ENCODE measurements around the gene KRTAP4-1. TPM values are rescaled to one million over a fixed set of nuclear protein-coding genes. Genes with fewer than 3 reads are reported as not detected.

Gene KRTAP4-1
- total and polyA plus RNA-seq, 12 donors: not detected

DNA sequence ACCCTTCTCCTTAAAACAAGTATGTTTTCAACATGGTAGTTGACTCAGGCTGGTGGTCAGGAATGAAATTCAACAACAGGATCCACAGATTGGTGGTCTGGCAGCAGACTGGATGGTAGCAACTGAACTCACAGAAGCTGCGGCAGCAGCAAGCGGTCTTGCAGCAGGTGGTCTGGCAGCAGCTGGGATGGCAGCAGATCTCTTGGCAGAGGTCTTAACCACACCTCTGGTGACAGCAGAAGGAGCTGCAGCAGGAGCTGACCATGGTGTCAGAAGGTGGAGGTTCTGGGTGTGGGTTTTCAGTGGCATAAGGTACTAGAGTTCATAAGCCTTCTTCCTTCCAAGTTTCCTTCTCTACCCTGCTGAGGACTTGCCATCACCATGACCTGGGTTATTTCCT is 2.2 kb upstream of the KRTAP4-1 start:
- no peak for DNase-seq
- H3K4me3 ChIP-seq: no peak overlapping the region
- H3K4me1 ChIP-seq (replicated peaks in 1 of 2): no peaks in the 10 kb centered on the region
- no peak overlapping the region for H3K27ac ChIP-seq
- no peaks in the 10 kb centered on the region for H3K27me3 ChIP-seq
- peaks cover 0 to 8% (median 0%) of the 10 kb centered on the region in 3 donors for H3K9me3 ChIP-seq (replicated peaks in 1 of 3)
- intact Hi-C loops (cut with DNase I): no loop called here
- WGBS, 4 donors: 83 to 94% (median 91%) methylated on average over 2 of the region's 2 CpGs; no CpG with 5 or more reads in 1 of the 4 donors
- TF ChIP-seq, protein P1, sequence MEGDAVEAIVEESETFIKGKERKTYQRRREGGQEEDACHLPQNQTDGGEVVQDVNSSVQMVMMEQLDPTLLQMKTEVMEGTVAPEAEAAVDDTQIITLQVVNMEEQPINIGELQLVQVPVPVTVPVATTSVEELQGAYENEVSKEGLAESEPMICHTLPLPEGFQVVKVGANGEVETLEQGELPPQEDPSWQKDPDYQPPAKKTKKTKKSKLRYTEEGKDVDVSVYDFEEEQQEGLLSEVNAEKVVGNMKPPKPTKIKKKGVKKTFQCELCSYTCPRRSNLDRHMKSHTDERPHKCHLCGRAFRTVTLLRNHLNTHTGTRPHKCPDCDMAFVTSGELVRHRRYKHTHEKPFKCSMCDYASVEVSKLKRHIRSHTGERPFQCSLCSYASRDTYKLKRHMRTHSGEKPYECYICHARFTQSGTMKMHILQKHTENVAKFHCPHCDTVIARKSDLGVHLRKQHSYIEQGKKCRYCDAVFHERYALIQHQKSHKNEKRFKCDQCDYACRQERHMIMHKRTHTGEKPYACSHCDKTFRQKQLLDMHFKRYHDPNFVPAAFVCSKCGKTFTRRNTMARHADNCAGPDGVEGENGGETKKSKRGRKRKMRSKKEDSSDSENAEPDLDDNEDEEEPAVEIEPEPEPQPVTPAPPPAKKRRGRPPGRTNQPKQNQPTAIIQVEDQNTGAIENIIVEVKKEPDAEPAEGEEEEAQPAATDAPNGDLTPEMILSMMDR (IDR thresholded peaks at IDR 0.05): no peak
- TF ChIP-seq POLR2A (IDR thresholded peaks at IDR 0.05): no peak
- H3K36me3 ChIP-seq (replicated peaks in 1 of 2): no peaks in the 10 kb centered on the region

DNA sequence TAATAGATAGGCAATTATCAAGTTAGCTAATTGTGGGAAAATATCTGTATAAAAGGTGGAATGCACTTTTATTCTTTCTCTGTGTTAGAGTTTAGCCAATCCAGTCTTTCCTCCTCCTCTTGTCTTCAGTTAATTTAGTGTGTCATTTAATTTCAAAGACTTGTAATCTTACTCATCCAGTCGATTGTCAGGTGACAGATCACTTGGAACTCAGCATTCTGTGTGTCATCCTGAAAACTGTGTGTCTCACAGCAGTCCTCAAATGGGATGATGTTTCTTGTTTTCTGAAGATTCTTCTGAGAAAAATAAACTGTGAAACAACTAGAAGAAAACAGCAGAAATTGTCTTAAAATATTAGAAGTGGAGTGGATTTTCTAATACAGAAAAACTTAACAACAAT is 290 bp upstream of the KRTAP4-1 start:
- H3K27me3 ChIP-seq: no peaks in the 10 kb centered on the region
- intact Hi-C loops (cut with DNase I): no loop called here
- H3K27ac ChIP-seq: no peak overlapping the region
- H3K36me3 ChIP-seq (replicated peaks in 1 of 2): no peaks in the 10 kb centered on the region
- 31 to 58% (median 37%) methylated on average over 1 of the region's 1 CpG for WGBS, 4 donors
- H3K4me3 ChIP-seq: no peak overlapping the region
- H3K4me1 ChIP-seq (replicated peaks in 1 of 2): no peaks in the 10 kb centered on the region
- no peak for DNase-seq
- H3K9me3 ChIP-seq (replicated peaks in 1 of 3): peaks cover 0 to 8% (median 0%) of the 10 kb centered on the region in 3 donors
- TF ChIP-seq, protein P1 (IDR thresholded peaks at IDR 0.05): no peak
- no peak for TF ChIP-seq POLR2A (IDR thresholded peaks at IDR 0.05)

DNA sequence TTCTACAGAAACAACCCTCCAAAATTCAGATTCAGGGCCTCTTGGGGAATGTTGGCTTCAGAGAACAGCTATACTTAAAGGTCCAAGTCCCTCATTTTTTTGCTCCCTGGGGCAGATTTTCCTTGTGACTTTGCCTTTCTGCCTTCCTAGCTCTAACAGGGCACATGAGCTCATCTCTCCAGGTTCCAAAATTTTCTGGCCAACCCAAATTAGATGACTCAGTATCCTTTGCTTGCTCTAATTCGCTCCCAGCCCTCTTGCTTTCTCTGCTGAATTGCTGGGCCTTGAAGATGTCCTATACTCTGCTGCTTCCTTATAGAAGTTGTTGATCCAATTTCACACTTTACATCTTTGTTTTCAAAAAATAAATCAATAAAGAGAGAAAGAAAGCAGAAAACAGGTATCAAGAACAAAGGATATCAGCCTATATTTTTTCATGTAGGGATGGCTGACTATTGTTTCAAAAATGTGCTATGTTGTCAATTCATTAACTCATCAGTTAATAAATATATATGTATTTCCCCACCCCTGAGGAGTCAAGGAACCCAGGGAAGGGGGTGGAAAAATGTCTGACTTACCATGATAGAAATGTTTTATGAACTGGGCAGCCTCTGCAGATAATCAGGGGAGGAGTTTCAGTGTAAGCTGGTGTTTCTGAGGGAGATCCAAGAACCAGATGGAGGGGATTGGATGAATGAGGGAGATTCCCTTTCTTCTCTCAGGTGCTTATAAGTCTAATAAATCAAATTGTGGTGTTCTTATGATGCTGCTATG is 5.7 kb downstream of the KRTAP4-1 start:
- Histone ChIP-seq H3K27me3 (no peaks in the 10 kb centered on the region), H3K4me3 (no peak overlapping the region), H3K36me3 (replicated peaks in 1 of 2) (no peaks in the 10 kb centered on the region), H3K27ac (no peak overlapping the region), H3K4me1 (replicated peaks in 1 of 2) (no peaks in the 10 kb centered on the region), H3K9me3 (replicated peaks in 1 of 3) (no peaks in the 10 kb centered on the region)
- no peak for DNase-seq
- 71 to 92% (median 79%) methylated on average over 1 of the region's 1 CpG for WGBS, 4 donors
- intact Hi-C loops (cut with DNase I): no loop called here
- no peak for TF ChIP-seq POLR2A (IDR thresholded peaks at IDR 0.05)
- TF ChIP-seq, protein P1 (IDR thresholded peaks at IDR 0.05): no peak

DNA sequence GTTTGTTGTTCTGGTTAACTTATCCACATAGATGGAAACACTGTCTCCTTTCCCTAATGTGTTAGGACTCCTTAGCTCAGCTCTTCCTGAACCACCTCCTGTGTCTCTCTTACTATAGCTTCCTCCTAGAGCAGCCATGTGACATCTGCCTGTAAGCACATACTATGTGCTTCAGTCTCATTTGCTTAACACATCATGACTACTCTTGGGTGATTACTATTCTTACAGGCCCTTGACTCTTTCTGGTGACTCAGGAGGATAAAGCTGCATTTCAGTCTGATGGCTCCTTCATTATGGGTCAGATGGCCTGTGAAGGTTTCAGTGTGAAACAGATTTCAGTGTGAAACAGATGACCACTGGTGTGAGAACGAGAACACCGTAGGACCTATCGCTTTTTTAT is 6.4 kb downstream of the KRTAP4-1 start:
- 92 to 94% (median 93%) methylated on average over 3 of the region's 3 CpGs for WGBS, 4 donors
- DNase-seq: no peak
- Histone ChIP-seq H3K4me1 (replicated peaks in 1 of 2) (no peaks in the 10 kb centered on the region), H3K4me3 (no peak overlapping the region), H3K36me3 (replicated peaks in 1 of 2) (no peaks in the 10 kb centered on the region), H3K27me3 (no peaks in the 10 kb centered on the region), H3K9me3 (replicated peaks in 1 of 3) (no peaks in the 10 kb centered on the region), H3K27ac (no peak overlapping the region)
- intact Hi-C loops (cut with DNase I): no loop called here
- TF ChIP-seq POLR2A (IDR thresholded peaks at IDR 0.05): no peak
- TF ChIP-seq, protein P1 (IDR thresholded peaks at IDR 0.05): no peak

Measured in adrenal gland (tissue), 12 donors.